Hepatic stellate cell (primary cell): ENCODE results near the gene KAZN.
"Not testable (repeated sequence)": the region's sequence is repeated elsewhere in the genome, so short reads cannot be mapped to it uniquely, and the experiment has no call there.

Source experiments
- DNase-seq: peaks from one replicate; pipeline ENCODE4 v3.0.0; 2011; ENCODE audit warnings: low spot score

KAZN gene

DNA sequence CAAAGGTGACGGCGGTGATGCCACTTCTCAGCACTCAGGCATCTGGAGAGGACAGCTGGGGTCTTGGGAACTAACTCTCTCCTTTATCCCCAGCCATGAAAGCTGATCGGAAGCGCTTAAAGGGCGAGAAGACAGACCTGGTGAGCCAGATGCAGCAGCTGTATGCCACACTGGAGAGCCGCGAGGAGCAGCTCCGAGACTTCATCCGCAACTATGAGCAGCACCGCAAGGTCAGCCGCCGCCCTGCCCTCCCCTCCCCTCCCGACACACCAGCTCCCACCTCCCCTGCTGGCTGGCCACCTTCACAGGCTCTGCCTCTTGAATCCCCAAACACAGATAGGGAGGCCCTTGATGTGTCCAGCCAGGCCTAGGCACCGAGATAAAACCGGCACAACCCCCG, 436.2 kb downstream of the KAZN start:
- no peak for DNase-seq

- DNase-seq = no peak
These were observed 436.8 kb downstream of the KAZN start for GRCh38 chr1:15035236-15035635.

GRCh38 chr1:15036101-15036500, 437.6 kb downstream of the KAZN start:
- DNase-seq = no peak

DNA sequence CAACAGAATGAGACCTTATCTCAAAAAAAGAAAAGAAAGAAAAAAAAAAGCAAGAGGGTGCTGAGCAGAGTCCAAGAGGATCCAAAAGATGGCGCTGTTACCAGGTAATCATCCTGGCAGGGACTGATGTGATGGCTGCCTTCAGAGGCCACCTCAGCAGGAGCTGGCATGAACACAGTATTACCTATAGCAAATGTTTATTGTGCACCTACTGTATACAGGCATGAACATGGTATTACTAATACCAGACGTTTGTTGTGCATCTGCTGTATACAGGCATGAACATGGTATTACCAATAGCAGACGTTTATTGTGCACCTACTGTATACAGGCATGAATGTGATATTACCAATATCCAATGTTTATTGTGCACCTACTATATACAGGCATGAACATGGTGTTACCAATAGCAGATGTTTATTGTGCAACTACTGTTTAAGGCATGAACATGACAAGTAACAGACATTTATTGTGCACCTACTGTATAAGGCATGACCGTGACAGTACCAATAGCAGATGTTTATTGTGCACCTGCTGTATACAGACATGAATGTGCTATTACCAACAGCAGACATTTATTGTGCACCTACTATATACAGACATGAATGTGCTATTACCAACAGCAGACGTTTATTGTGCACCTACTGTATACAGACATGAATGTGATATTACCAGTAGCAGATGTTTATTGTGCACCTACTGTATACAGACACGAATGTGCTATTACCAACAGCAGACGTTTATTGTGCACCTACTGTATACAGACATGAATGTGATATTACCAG, 439.9 kb downstream of the KAZN start:
- DNase-seq = no peak

GRCh38 chr1:15039017-15039648, 440.6 kb downstream of the KAZN start:
- DNase-seq = no peak

GRCh38 chr1:15039901-15040300, 441.4 kb downstream of the KAZN start:
- DNase-seq = no peak

GRCh38 chr1:15040685-15041084, 442.2 kb downstream of the KAZN start:
- DNase-seq = not testable (repeated sequence)

DNA sequence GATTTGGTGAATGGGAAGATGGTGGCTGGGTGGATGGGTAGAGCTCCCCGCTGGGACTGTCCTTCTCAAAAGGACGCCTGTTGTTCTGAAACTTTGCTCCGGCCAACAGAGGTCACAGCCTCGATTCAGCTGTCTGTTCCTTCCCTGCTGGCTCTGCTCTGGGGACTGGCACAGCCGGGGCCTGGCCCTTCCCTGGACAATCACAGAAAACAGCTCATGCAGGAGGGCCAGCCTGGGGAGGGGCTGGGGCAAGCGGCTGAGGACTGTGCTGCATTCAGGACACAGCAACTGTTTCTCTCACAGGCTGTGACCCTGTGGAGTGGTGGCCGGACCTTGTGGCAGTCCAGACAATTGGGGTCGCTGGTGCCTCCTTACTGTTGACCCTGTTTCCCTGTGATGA, 444.4 kb downstream of the KAZN start:
- no peak for DNase-seq

- DNase-seq = no peak
These were observed 445.4 kb downstream of the KAZN start for GRCh38 chr1:15043934-15044333.

DNA sequence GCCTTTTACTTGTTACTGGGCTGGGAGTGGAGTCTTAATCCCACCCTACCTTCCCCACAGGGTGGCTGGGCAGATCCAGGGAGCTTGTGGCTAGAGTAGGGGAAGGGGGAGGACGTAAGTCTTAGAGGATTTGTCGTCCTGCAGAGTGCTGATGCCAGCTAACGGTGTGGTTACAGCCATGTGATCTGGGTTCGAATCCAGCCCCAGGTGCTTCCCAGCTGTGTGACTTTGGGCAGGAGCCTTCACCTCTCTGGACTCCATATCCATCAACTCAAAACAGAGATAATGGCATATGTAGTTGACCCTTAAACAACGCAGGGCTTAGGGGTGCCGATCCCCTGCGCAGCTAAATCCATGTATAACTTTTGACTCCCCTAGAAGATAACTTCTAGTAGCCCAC, 446.6 kb downstream of the KAZN start:
- DNase-seq = no peak

GRCh38 chr1:15046487-15047165, 448.1 kb downstream of the KAZN start:
- peak; percentile 93 for DNase-seq

DNA sequence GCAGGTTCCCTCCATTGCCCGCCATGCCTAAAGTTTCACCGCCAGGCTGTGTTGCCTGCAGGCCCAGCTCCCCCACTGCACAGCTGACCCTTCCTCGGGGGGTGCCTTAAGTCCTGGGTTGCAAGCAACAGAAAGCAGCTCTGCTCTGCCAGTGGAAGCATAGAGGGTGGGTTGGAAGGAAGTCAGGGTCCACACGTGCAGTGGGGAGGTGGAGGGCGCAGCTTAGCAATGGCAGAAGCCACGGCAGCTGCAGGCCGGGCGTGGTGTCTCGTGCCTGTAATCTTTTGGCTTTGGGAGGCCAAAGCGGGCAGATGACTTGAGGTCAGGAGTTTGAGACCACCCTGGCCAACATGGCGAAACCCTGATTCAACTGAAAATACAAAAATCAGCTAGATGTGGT, 448.8 kb downstream of the KAZN start:
- no peak for DNase-seq

GRCh38 chr1:15048437-15048980, 450.0 kb downstream of the KAZN start:
- no peak for DNase-seq

- DNase-seq = no peak
These were observed 450.6 kb downstream of the KAZN start for GRCh38 chr1:15049067-15049466.

DNA sequence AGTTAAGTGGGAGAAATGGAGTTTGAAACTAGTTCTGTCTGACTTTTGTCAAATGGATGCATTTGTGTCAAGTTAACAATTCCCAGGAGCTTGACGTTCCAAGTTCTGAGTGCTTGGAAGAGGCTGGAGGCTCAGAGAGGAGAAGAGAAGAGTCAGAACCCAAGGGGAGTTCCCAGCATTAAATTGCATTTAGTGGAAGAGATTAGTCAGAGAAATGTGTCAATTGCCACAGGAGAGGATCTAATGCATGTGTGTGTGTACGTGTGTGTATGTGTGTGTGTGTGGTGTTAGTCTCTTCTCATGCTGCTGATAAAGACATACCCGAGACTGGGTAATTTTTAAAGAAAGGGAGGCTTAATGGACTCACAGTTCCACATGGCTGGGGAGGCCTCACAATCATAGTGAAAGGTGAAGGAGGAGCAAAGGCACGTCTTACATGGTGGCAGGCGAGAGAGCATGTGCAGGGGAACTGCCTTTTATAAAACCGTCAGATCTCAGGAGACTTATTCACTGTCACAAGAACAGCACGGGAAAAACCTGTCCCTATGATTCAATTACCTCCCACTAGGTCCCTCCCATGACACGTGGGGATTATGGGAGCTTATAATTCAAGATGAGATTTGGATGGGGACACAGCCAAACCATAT, 453.5 kb downstream of the KAZN start:
- no peak for DNase-seq

GRCh38 chr1:15053153-15053552, 454.7 kb downstream of the KAZN start:
- DNase-seq = no peak

- DNase-seq = no peak
These were observed 457.4 kb downstream of the KAZN start for GRCh38 chr1:15055736-15056415.

DNA sequence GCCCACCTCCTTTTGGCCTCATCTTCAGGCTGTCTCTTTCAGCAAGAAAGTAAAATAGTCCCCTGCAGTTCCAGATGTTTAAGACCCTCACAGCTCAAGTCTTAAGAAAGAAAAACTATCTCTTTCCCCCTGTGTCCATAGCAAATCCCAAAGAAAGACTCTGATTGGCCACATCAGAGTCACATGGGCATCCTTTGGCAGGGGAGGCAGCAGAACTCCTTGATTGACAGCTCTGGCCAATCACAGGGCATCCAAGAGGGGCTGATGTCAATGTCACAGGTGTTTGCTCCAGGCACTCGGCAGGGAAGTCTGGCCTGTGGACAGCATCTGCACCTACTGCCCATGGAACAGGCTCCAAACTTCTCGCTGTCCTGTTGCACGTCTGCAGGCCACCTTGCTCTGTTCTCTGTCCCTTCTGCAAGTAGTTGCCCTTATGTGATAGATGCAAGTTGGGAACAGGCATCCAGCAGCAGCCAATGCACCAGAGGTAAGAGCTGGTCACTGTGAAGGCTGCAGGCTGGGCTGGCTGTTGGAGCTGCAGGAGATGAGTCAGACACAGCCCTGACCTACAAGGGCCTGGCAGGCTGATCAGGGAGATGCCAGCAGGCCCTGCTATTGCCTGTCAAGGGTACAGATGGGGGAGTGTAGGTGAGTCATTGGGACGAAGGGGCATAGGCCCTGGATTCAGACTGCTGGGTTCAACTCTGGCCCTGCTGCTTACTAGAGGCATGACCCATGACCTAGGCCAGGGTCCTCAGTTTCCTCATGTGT, 458.2 kb downstream of the KAZN start:
- DNase-seq = peak; percentile 68

GRCh38 chr1:15057834-15058233, 459.3 kb downstream of the KAZN start:
- no peak for DNase-seq

DNA sequence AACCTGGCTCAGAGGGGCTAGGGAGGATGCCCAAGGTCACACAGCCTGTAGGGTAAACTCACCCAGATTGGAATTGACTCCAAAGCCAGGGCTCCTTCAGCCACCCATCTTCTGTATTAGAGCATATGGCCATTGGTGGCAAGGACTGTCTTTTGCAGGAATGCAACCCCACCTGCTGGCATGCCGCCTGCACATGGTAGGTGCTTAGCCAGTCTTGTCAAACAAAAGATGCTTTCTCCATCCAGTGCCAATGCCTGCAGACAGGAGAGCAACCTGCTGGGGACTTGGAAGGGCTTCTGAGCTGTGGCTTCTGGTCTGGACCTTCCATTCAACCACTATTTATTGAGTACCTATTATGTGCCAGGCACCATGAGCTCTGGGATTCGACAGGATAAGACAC, 459.8 kb downstream of the KAZN start:
- DNase-seq = no peak

DNA sequence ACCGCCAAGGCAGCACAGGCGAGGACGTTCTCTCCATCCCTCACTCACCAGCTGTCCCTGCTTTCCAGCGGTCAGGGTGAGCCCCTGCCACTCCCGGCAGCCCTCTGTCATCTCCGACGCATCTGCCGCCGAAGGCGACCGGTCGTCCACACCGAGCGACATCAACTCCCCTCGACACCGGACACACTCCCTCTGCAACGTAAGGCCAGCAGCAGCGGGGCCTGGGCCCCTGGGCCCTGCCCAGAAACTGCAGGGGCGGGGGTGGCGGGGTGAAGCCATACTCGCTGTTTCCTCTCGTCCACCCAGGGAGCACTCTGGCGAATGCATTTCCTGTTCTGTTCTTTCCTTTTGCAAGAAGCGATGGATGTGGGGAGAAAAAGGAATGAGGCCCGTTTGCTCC, 461.6 kb downstream of the KAZN start:
- DNase-seq = no peak
